ACC112 (cell line): ENCODE results near the gene RPS6KA4.
"Not testable (repeated sequence)": the region's sequence is repeated elsewhere in the genome, so short reads cannot be mapped to it uniquely, and the experiment has no call there.

Source experiments
- H2AFZ ChIP-seq: fragments of 200-600 bp; sonication (generic); one replicate; pipeline ENCODE4 v1.6.0; 2017; ENCODE audit warnings: antibody characterized with exemption, low read length; ENCODE audit not compliant: unreplicated experiment
- H3K27ac ChIP-seq: fragments of 200-600 bp; sonication (generic); 2 replicates; pipeline ENCODE4 v1.5.1; 2014; ENCODE audit warnings: low read depth, mild to moderate bottlenecking, antibody characterized with exemption, low read length, moderate library complexity
- H3K27me3 ChIP-seq: fragments of 200-600 bp; sonication (generic); 2 replicates; pipeline ENCODE4 v1.6.1; 2014; ENCODE audit warnings: mild to moderate bottlenecking, antibody characterized with exemption, low read length, moderate library complexity, mixed read lengths; ENCODE audit not compliant: insufficient read depth
- H3K36me3 ChIP-seq: fragments of 200-600 bp; sonication (generic); 2 replicates; pipeline ENCODE4 v1.6.1; 2016; ENCODE audit warnings: mild to moderate bottlenecking, antibody characterized with exemption, low read length, moderate library complexity, mixed read lengths; ENCODE audit not compliant: insufficient read depth
- H3K4me1 ChIP-seq: fragments of 200-600 bp; sonication (generic); one replicate; pipeline ENCODE4 v1.6.1; 2016; ENCODE audit warnings: low read length, mixed read lengths; ENCODE audit not compliant: insufficient read depth, unreplicated experiment, control insufficient read depth
- H3K4me3 ChIP-seq: fragments of 200-600 bp; sonication (generic); 2 replicates; pipeline ENCODE4 v1.5.1; 2014; ENCODE audit warnings: mild to moderate bottlenecking, low read depth, low read length
- H3K79me2 ChIP-seq: fragments of 200-600 bp; sonication (generic); one replicate; pipeline ENCODE4 v1.6.0; 2016; ENCODE audit warnings: low read length; ENCODE audit not compliant: control insufficient read depth, unreplicated experiment, insufficient read depth

Gene RPS6KA4

DNA sequence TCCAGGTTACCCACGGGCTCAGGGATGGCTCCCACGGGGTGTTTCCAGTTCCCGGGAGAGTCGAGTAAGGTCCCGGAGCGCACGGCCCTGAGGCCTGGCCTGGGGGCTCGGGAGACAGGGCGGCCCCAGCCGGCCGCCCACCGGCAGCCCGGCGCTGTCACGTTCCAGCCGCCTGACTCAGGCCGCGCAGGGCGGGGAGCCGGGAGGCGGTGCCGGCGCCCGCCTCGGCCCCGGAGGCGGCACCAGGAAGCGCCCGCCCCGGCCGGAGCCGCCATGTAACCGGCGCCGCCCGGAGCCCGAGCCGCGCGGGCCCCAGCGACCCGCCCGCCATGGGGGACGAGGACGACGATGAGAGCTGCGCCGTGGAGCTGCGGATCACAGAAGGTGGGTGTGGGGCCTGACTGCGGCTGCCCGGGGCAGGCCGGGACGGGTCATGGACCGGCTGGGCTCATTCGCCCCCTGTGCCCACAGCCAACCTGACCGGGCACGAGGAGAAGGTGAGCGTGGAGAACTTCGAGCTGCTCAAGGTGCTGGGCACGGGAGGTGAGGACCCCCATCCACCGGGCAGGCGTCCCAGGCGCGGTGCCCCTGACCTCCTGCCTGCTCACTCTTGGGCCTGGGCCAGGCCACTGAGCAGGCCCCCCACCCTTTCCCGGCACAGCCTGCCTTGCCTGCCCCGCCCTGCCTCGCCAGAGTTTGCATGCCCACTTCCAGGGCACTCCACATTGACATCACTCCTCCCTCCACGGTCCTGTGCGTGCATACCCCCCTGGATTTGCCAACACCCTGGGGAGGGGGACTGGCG lies at the start of gene RPS6KA4:
Gene RPS6KA4, plus strand, starts transcription at position 256 of the 805 bp plus-strand sequence. Its CDS starts 74 bp downstream, at position 330.
- H2AFZ ChIP-seq = peak within 1 kb of the TSS; percentile 94
- H3K27me3 ChIP-seq = no peaks in the 10 kb centered on the region
- H3K4me1 ChIP-seq = peaks cover 39% of the 10 kb centered on the region
- peak within 1 kb of the TSS; percentile 55 for H3K27ac ChIP-seq
- H3K79me2 ChIP-seq = peaks cover 22% of the 10 kb centered on the region
- H3K36me3 ChIP-seq = peaks cover 5% of the 10 kb centered on the region; the same call in 1 of the 2 replicates
- H3K4me3 ChIP-seq = peak within 1 kb of the TSS; percentile 97

- Histone ChIP-seq H3K79me2 (peaks cover 6% of the 10 kb centered on the region), H3K36me3 (no peaks in the 10 kb centered on the region), H3K27me3 (no peaks in the 10 kb centered on the region), H2AFZ (no peak overlapping the region), H3K27ac (no peak overlapping the region), H3K4me1 (peaks cover 4% of the 10 kb centered on the region), H3K4me3 (no peak overlapping the region)
Measured at GRCh38 chr11:64312947-64313346, 46.0 kb upstream of the RPS6KA4 start.

DNA sequence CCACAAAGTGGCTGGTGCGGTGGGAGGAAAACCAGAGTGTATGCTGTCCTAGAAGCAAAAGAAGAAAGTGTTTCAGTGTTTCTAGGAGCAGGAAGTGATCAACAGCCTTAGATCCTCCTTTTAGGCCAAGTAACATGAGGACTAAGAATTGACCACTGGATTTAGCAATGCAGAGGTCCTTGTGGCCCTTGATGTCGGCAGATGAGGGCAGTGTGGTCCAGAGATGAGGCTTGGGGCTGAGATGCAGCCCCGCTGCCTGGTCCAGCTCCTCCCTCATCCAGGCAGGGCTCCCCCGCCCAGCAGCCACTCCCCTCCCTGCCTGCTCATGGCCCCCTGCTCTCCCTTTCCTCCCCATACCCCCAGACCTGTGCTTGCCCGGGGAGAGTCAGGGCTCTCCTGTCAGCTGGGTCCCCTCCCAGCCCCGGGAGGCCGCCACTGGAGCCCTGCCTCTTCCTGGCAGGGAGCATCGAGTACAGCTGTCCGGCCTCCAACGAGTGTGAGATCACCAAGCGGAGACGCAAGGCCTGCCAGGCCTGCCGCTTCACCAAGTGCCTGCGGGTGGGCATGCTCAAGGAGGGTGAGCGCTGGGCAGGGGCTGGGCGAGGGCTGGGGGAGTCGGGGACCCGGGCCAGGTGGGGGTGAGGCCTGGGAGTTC lies 45.3 kb upstream of the RPS6KA4 start:
- no peak overlapping the region for H2AFZ ChIP-seq
- H3K36me3 ChIP-seq = no peaks in the 10 kb centered on the region
- no peak overlapping the region for H3K4me3 ChIP-seq
- H3K27ac ChIP-seq = no peak overlapping the region
- peaks cover 4% of the 10 kb centered on the region for H3K4me1 ChIP-seq
- peaks cover 6% of the 10 kb centered on the region for H3K79me2 ChIP-seq
- H3K27me3 ChIP-seq = no peaks in the 10 kb centered on the region

DNA sequence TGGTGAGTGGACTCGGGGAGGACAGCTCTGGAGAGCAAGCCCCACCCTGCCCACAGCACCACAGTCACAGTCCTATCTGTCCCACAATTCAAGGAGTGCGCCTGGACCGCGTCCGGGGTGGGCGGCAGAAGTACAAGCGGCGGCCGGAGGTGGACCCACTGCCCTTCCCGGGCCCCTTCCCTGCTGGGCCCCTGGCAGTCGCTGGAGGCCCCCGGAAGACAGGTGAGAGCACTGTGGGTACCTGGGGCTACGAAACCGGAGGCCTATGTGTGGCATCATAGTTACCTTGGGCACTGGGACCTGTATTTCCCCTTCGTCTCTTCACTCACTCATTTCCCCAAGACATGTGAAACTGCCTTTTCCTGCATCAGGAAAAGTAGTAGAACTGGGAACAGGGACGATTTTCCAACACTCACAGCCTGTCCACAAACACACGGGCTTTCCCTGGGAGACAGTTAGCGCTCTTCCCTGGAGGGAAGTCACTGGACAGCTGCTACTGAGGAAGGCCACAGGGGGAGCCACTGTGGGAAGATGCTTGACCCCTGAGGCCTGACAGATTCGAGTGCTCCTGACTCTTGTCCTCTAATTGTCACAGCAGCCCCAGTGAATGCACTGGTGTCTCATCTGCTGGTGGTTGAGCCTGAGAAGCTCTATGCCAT lies 44.7 kb upstream of the RPS6KA4 start:
- Histone ChIP-seq H3K4me1 (peaks cover 8% of the 10 kb centered on the region), H3K4me3 (no peak overlapping the region), H3K36me3 (no peaks in the 10 kb centered on the region), H3K27me3 (no peaks in the 10 kb centered on the region), H3K27ac (no peak overlapping the region), H2AFZ (no peak overlapping the region), H3K79me2 (peaks cover 11% of the 10 kb centered on the region)

- peaks cover 18% of the 10 kb centered on the region for H3K79me2 ChIP-seq
- no peak overlapping the region for H3K27ac ChIP-seq
- H3K4me3 ChIP-seq = no peak overlapping the region
- H3K4me1 ChIP-seq = peaks cover 15% of the 10 kb centered on the region
- H3K27me3 ChIP-seq = no peaks in the 10 kb centered on the region
- H2AFZ ChIP-seq = no peak overlapping the region
- no peaks in the 10 kb centered on the region for H3K36me3 ChIP-seq
Measured at GRCh38 chr11:64314805-64315561, 44.0 kb upstream of the RPS6KA4 start.

DNA sequence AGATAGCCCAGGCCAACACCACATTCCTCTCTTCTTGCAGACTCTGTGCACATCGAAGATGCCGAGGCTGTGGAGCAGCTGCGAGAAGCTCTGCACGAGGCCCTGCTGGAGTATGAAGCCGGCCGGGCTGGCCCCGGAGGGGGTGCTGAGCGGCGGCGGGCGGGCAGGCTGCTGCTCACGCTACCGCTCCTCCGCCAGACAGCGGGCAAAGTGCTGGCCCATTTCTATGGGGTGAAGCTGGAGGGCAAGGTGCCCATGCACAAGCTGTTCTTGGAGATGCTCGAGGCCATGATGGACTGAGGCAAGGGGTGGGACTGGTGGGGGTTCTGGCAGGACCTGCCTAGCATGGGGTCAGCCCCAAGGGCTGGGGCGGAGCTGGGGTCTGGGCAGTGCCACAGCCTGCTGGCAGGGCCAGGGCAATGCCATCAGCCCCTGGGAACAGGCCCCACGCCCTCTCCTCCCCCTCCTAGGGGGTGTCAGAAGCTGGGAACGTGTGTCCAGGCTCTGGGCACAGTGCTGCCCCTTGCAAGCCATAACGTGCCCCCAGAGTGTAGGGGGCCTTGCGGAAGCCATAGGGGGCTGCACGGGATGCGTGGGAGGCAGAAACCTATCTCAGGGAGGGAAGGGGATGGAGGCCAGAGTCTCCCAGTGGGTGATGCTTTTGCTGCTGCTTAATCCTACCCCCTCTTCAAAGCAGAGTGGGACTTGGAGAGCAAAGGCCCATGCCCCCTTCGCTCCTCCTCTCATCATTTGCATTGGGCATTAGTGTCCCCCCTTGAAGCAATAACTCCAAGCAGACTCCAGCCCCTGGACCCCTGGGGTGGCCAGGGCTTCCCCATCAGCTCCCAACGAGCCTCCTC lies 43.1 kb upstream of the RPS6KA4 start:
- not testable (repeated sequence) for H3K27ac ChIP-seq, H3K36me3 ChIP-seq, H3K27me3 ChIP-seq, H2AFZ ChIP-seq
- Histone ChIP-seq H3K4me1 (peaks cover 15% of the 10 kb centered on the region), H3K79me2 (peaks cover 18% of the 10 kb centered on the region), H3K4me3 (peak overlapping the region; percentile 93)

GRCh38 chr11:64316672-64317324 lies 42.2 kb upstream of the RPS6KA4 start:
- peak overlapping the region; percentile 27 for H2AFZ ChIP-seq
- H3K27me3 ChIP-seq = no peaks in the 10 kb centered on the region
- H3K4me3 ChIP-seq = peak overlapping the region; percentile 93
- peaks cover 18% of the 10 kb centered on the region for H3K79me2 ChIP-seq
- H3K36me3 ChIP-seq = no peaks in the 10 kb centered on the region
- H3K27ac ChIP-seq = peak overlapping the region; percentile 95
- peaks cover 15% of the 10 kb centered on the region for H3K4me1 ChIP-seq

GRCh38 chr11:64317325-64317960 lies 41.5 kb upstream of the RPS6KA4 start, which contains the start of gene TRMT112:
TRMT112 (minus strand) TSS chr11:64317559; CDS start chr11:64317526, 33 bp downstream.
- H3K36me3 ChIP-seq = no peaks in the 10 kb centered on the region
- peak within 1 kb of the TSS; percentile 87 for H2AFZ ChIP-seq
- H3K4me1 ChIP-seq = peaks cover 15% of the 10 kb centered on the region
- no peaks in the 10 kb centered on the region for H3K27me3 ChIP-seq
- H3K79me2 ChIP-seq = peaks cover 18% of the 10 kb centered on the region
- peak within 1 kb of the TSS; percentile 93 for H3K4me3 ChIP-seq
- H3K27ac ChIP-seq = peak within 1 kb of the TSS; percentile 95
